PC-3 (cell line): ENCODE results near the gene POLR1A.

Experiments used
- EZH2 ChIP-seq: fragments of 300-600 bp; sonication (generic); IDR thresholded peaks from one replicate; pipeline ENCODE4 v1.6.1; 2017; ENCODE audit warnings: antibody characterized with exemption, mild to moderate bottlenecking, low read length; ENCODE audit not compliant: unreplicated experiment
- EZH2phosphoT487 ChIP-seq: fragments of 300-600 bp; sonication (generic); IDR thresholded peaks from 2 replicates; pipeline ENCODE4 v1.6.1; 2018; ENCODE audit warnings: mild to moderate bottlenecking, antibody characterized with exemption, low read length, borderline replicate concordance
- TF ChIP-seq, protein P1 (sequence below): fragments of 300-600 bp; sonication (generic); conservative IDR thresholded peaks from 2 replicates; pipeline ENCODE4 v1.5.1; 2017; ENCODE audit warnings: antibody characterized with exemption, low read depth, mild to moderate bottlenecking, low read length

- TF ChIP-seq, protein P1, sequence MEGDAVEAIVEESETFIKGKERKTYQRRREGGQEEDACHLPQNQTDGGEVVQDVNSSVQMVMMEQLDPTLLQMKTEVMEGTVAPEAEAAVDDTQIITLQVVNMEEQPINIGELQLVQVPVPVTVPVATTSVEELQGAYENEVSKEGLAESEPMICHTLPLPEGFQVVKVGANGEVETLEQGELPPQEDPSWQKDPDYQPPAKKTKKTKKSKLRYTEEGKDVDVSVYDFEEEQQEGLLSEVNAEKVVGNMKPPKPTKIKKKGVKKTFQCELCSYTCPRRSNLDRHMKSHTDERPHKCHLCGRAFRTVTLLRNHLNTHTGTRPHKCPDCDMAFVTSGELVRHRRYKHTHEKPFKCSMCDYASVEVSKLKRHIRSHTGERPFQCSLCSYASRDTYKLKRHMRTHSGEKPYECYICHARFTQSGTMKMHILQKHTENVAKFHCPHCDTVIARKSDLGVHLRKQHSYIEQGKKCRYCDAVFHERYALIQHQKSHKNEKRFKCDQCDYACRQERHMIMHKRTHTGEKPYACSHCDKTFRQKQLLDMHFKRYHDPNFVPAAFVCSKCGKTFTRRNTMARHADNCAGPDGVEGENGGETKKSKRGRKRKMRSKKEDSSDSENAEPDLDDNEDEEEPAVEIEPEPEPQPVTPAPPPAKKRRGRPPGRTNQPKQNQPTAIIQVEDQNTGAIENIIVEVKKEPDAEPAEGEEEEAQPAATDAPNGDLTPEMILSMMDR = no peak
- TF ChIP-seq EZH2 (no peak), EZH2phosphoT487 (no peak)
Measured at GRCh38 chr2:86069783-86070339, 35.8 kb downstream of the POLR1A start.
